GM19099 (cell line): ENCODE measurements around the gene PIK3R1.

Experiments used
- POLR2A ChIP-seq: IDR thresholded peaks from 3 replicates; pipeline ENCODE4 v1.6.1; 2011; ENCODE audit warnings: low read depth; ENCODE audit not compliant: insufficient read length; ENCODE audit errors: extremely low read depth

Gene PIK3R1

GRCh38 chr5:68253624-68254585 lies 38.3 kb downstream of the PIK3R1 start:
- no peak for TF ChIP-seq POLR2A

GRCh38 chr5:68254810-68255209 lies 39.3 kb downstream of the PIK3R1 start:
- no peak for TF ChIP-seq POLR2A

- TF ChIP-seq POLR2A = no peak
Measured at GRCh38 chr5:68255305-68256120, 40.0 kb downstream of the PIK3R1 start.

- no peak for TF ChIP-seq POLR2A
Measured at GRCh38 chr5:68257210-68257609, 41.7 kb downstream of the PIK3R1 start.

- TF ChIP-seq POLR2A = no peak
Measured at GRCh38 chr5:68258531-68258930, 43.0 kb downstream of the PIK3R1 start.

GRCh38 chr5:68259700-68260099 lies 44.1 kb downstream of the PIK3R1 start:
- no peak for TF ChIP-seq POLR2A

- no peak for TF ChIP-seq POLR2A
Measured at GRCh38 chr5:68260467-68260866, 44.9 kb downstream of the PIK3R1 start.

GRCh38 chr5:68261169-68261568 lies 45.6 kb downstream of the PIK3R1 start:
- no peak for TF ChIP-seq POLR2A

- no peak for TF ChIP-seq POLR2A
Measured at GRCh38 chr5:68261569-68262065, 46.1 kb downstream of the PIK3R1 start.

- TF ChIP-seq POLR2A = no peak
Measured at GRCh38 chr5:68264024-68264956, 48.7 kb downstream of the PIK3R1 start.

- TF ChIP-seq POLR2A = no peak
Measured at GRCh38 chr5:68265347-68265746, 49.8 kb downstream of the PIK3R1 start.

GRCh38 chr5:68265822-68266395 lies 50.4 kb downstream of the PIK3R1 start:
- no peak for TF ChIP-seq POLR2A

GRCh38 chr5:68266457-68266856 lies 50.9 kb downstream of the PIK3R1 start:
- TF ChIP-seq POLR2A = no peak

- no peak for TF ChIP-seq POLR2A
Measured at GRCh38 chr5:68267066-68267465, 51.5 kb downstream of the PIK3R1 start.

GRCh38 chr5:68268101-68268851 lies 52.7 kb downstream of the PIK3R1 start:
- no peak for TF ChIP-seq POLR2A
